Mucosa of descending colon (tissue), 3 donors: ENCODE results near the gene EPG5. TPM values are rescaled to one million over a fixed set of nuclear protein-coding genes. Genes with fewer than 3 reads are reported as not detected.
"Not testable (repeated sequence)": the region's sequence is repeated elsewhere in the genome, so short reads cannot be mapped to it uniquely, and the experiment has no call there.

Source experiments
- ATAC-seq: fragments of 200-7000 bp; cut with Tn5 transposase; one replicate; pipeline ENCODE4 v1.9.1; 2020; ENCODE audit warnings: mild to moderate bottlenecking, moderate library complexity
- DNase-seq, 3 donors: peaks; one replicate each; pipeline ENCODE4 v3.0.0-alpha.2; 2020
- H3K36me3 ChIP-seq: fragments of 200-600 bp; one replicate; pipeline ENCODE4 v1.8.0; 2021; ENCODE audit warnings: low read depth, mild to moderate bottlenecking
- H3K4me1 ChIP-seq: fragments of 200-600 bp; one replicate; pipeline ENCODE4 v1.8.0; 2021; ENCODE audit warnings: low read depth, mild to moderate bottlenecking
- H3K4me3 ChIP-seq: fragments of 200-600 bp; one replicate; pipeline ENCODE4 v1.8.0; 2021; ENCODE audit warnings: mild to moderate bottlenecking
- H3K9me3 ChIP-seq: fragments of 200-600 bp; one replicate; pipeline ENCODE4 v1.8.0; 2021; ENCODE audit warnings: mild to moderate bottlenecking
- intact Hi-C, 2 donors: fragments of 100-400 bp; cut with DNase I in 1 of 2; cut with micrococcal nuclease in 1 of 2; formaldehyde crosslinking; loops; one replicate each; pipeline versions ENCODE4 v1.11.0 to v1.11.1; 2022; cut with DNase I, micrococcal nuclease
- total RNA-seq, 3 donors: library from RNA; stranded (reverse); fragmentation: NEBNext Ultra II Directional in 2 of 3; extraction: Animal tissue kit (Norgen Biotek cat#: 25700) in 2 of 3; gene quantifications; one replicate each; pipeline versions ENCODE4 v1.2.1 to v1.2.4, GENCODE V29; 2021 to 2023
- TF ChIP-seq, protein P1 (sequence below): fragments of 200-600 bp; IDR thresholded peaks from one replicate; pipeline ENCODE4 v1.8.0; 2022; ENCODE audit warnings: antibody characterized with exemption, mild to moderate bottlenecking
- donor health status: DM: no; HTN: no; CAD: no; lungs with moderate emphysema.
- donor health status: DM: no; HTN: no; CAD: no.
- donor health status: DM: no; HTN: yes; CAD: no.

Gene EPG5
- total RNA-seq, 3 donors from 2014 or later, result 21.7 to 29.0 (median 25.6) TPM

DNA sequence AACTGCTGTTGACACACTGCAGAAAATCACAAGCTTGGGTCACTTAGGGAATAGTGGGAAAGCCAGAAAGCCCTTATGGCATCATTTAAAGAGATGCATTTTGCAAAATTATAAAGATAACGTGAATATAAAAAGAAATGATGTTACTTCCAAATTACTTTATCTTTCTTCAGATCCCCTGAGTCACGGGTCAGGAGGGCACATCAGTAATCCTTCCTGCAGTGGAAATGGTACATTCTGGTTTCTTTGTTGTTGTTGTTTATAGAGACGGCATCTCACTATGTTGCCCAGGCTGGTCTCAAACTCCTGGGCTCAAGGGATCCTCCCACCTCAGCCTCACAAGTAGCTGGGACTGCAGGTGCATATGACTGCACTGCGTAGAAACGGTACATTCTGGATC, 9.8 kb upstream of the EPG5 start:
- no peak overlapping the region for H3K4me3 ChIP-seq
- DNase-seq, result no peak
- intact Hi-C loops, result loop anchor here in 1 of 2 donors (10.0 kb wide), 1 partner anchor 292 kb away; no protein-coding TSS in a partner anchor
- H3K36me3 ChIP-seq, result no peaks in the 10 kb centered on the region
- TF ChIP-seq, protein P1, sequence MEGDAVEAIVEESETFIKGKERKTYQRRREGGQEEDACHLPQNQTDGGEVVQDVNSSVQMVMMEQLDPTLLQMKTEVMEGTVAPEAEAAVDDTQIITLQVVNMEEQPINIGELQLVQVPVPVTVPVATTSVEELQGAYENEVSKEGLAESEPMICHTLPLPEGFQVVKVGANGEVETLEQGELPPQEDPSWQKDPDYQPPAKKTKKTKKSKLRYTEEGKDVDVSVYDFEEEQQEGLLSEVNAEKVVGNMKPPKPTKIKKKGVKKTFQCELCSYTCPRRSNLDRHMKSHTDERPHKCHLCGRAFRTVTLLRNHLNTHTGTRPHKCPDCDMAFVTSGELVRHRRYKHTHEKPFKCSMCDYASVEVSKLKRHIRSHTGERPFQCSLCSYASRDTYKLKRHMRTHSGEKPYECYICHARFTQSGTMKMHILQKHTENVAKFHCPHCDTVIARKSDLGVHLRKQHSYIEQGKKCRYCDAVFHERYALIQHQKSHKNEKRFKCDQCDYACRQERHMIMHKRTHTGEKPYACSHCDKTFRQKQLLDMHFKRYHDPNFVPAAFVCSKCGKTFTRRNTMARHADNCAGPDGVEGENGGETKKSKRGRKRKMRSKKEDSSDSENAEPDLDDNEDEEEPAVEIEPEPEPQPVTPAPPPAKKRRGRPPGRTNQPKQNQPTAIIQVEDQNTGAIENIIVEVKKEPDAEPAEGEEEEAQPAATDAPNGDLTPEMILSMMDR, result no peak
- peaks cover 7% of the 10 kb centered on the region for H3K4me1 ChIP-seq
- ATAC-seq, result no peak
- no peaks in the 10 kb centered on the region for H3K9me3 ChIP-seq

DNA sequence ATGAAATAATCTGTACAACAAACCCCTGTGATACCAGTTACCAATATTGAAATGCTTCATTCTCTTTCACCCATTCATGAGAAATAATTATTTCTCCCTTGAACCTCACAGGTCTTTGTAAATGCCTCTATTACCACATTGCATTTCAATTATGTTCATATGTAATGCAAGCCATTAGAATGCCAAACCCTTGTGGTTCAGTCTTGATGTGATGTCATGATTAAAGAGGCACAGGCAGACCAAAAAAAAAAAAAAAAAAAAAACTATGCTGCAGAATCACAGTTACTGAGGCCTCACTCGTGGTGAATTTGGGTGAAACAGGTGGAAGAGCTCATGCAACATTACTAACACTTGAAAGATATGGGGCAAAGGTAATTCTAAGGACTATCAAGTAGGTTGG, 9.4 kb upstream of the EPG5 start:
- no peak overlapping the region for H3K4me3 ChIP-seq
- H3K9me3 ChIP-seq, result no peaks in the 10 kb centered on the region
- intact Hi-C loops, result loop anchor here in 1 of 2 donors (10.0 kb wide), 1 partner anchor 292 kb away; no protein-coding TSS in a partner anchor
- DNase-seq (no peak), ATAC-seq (no peak)
- no peaks in the 10 kb centered on the region for H3K36me3 ChIP-seq
- TF ChIP-seq, protein P1, result no peak
- H3K4me1 ChIP-seq, result peaks cover 7% of the 10 kb centered on the region

DNA sequence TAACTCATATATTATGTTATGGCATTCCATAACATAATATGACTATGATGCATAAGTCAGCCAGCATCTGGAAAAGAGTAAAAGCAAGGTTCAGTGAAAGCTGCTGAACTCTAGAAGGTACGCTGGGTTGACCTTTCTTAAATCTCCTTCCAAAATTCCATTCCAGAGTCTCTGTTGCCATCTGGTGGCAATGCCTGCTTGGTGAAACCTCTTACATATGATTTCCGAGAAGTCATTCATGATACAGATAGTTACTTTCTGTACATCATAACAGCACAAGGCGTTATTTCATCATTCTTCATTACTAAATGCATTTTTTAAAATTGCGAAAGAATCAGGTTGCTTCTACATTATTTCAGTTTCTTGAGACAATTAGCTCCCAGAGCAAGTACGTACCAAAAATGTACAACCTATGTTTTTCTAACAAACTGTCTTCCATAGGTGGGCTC, 7.0 kb upstream of the EPG5 start:
- intact Hi-C loops, result loop anchor here in 1 of 2 donors (10.0 kb wide), 1 partner anchor 289 kb away; no protein-coding TSS in a partner anchor
- TF ChIP-seq, protein P1, result peak; percentile 39
- Histone ChIP-seq H3K4me3 (no peak overlapping the region), H3K4me1 (peaks cover 7% of the 10 kb centered on the region), H3K36me3 (no peaks in the 10 kb centered on the region), H3K9me3 (no peaks in the 10 kb centered on the region)
- ATAC-seq, result peak; percentile 91
- peak in 2 of 3 donors; percentile 39 to 84 for DNase-seq

DNA sequence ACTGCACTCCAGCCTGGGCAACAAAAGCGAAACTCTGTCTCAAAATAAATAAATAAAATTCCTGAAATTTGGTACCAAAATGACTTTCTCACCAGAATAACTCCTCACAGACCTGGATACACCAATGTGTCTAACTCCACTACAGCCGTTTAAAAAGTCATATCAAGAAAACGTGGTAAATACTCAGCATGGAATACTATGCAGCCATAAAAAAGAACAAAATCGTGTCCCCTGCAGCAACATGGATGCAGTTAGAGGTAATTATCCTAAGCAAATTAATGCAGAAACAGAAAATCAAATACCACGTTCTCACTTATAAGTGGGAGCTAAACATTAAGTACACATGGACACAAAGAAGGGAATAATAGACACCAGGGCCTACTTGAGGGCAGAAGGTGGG, 2.2 kb downstream of the EPG5 start:
- peaks cover 13% of the 10 kb centered on the region for H3K4me1 ChIP-seq
- intact Hi-C loops, result loop anchor here in 1 of 2 donors (10.0 kb wide), 1 partner anchor 110 kb away; the partner anchor contains the start of gene PSTPIP2
- not testable (repeated sequence) for H3K9me3 ChIP-seq, H3K4me3 ChIP-seq, ATAC-seq, DNase-seq, H3K36me3 ChIP-seq

DNA sequence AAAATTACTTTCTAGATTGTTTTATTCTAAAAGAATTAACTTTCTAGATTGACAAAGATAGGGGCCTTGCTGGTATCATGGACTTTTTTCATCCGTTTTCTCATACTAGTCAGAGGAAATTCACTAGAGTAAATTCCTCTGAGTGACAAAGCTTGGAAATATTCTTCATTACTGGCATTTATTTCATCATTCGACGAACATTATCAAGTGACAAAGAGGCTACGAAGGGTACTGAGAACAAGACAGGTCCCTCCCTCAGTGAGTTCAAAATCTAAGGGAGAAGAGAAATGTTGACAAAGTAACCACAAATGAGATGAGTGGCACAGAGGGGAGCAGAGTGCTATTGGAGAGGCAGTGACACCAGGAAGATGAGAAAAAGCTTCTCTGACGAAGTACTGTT, 4.3 kb downstream of the EPG5 start:
- Histone ChIP-seq H3K9me3 (no peaks in the 10 kb centered on the region), H3K4me1 (peaks cover 13% of the 10 kb centered on the region), H3K4me3 (no peak overlapping the region), H3K36me3 (no peaks in the 10 kb centered on the region)
- ATAC-seq, result no peak
- intact Hi-C loops, result loop anchor here in 1 of 2 donors (10.0 kb wide), 1 partner anchor 112 kb away; the partner anchor contains the start of gene PSTPIP2
- no peak for DNase-seq
- TF ChIP-seq, protein P1, result no peak

DNA sequence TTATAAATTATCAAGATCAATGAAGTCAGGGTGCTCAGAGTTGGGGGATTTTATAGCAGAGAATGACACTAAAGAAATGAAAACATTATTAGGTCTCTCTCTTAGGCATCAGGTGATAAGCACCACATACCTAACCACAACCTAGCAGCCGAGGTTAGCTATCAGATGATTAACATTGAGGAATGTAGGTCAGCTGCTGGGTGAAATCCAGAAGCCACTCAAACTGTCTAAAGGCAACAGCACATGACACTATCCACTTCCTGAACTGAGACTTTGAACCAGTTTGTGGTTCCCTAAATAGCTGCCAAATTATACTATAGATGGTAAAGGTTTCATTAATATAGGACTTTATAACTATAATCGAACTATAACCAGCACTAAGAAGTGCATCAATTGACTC, 4.7 kb downstream of the EPG5 start:
- Histone ChIP-seq H3K36me3 (no peaks in the 10 kb centered on the region), H3K4me1 (peaks cover 13% of the 10 kb centered on the region), H3K9me3 (no peaks in the 10 kb centered on the region), H3K4me3 (no peak overlapping the region)
- TF ChIP-seq, protein P1, result no peak
- DNase-seq, result peak in 1 of 3 donors; percentile 32
- no peak for ATAC-seq
- intact Hi-C loops, result loop anchor here in 1 of 2 donors (10.0 kb wide), 1 partner anchor 112 kb away; the partner anchor contains the start of gene PSTPIP2

DNA sequence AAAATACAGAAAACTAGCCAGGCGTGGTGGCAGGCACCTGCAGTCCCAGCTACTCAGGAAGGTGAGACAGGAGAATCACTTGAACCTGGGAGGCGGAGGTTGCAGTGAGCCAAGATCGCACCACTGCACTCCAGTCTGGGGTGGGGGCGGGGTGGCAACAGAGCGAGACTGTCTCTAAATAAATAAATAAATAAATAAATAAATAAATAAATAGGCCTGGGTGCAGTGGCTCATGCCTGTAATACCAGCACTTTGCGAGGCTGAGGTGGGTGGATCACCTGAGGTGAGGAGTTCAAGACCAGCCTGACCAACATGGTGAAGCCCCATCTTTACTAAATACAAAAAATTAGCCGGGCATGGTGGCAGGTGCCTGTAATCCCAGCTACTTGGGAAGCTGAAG, 7.6 kb downstream of the EPG5 start:
- intact Hi-C loops, H3K36me3 ChIP-seq, H3K4me1 ChIP-seq, ATAC-seq, H3K9me3 ChIP-seq, H3K4me3 ChIP-seq, DNase-seq: not testable (repeated sequence)
